H1 (cell line): Measurements from ENCODE around the gene KRTAP4-5.

Experiments used
- BACH1 ChIP-seq: IDR thresholded peaks from 2 replicates; pipeline ENCODE4 v1.6.1; 2012; ENCODE audit warnings: low read length, improper control_type of control experiment
- CHD2 ChIP-seq: IDR thresholded peaks from 2 replicates; pipeline ENCODE4 v1.6.1; 2012; ENCODE audit warnings: low read length, improper control_type of control experiment
- CTCF ChIP-seq, 3 experiments: IDR thresholded peaks; 1 replicate in 2 of 3; 2 replicates in 1 of 3; pipeline versions ENCODE4 v1.5.1 to v1.6.1; 2011; ENCODE audit warnings: low read length in 3 of 3, mild to moderate bottlenecking in 3 of 3, inconsistent platforms in 2 of 3, low read depth in 1 of 3, moderate library complexity in 1 of 3; ENCODE audit not compliant: insufficient read depth in 1 of 3; ENCODE audit errors: control extremely low read depth in 1 of 3
- E2F6 ChIP-seq: IDR thresholded peaks from 2 replicates; pipeline ENCODE4 v1.6.1; 2012; ENCODE audit warnings: inconsistent platforms
- EZH2 ChIP-seq: fragments of 200-600 bp; sonication (generic); IDR thresholded peaks from 2 replicates; pipeline ENCODE4 v1.7.1; 2012; ENCODE audit warnings: low read depth, mild to moderate bottlenecking, moderate library complexity, low read length, inconsistent platforms; ENCODE audit not compliant: severe bottlenecking
- HDAC6 ChIP-seq: IDR thresholded peaks from one replicate; pipeline ENCODE4 v1.7.1; 2012; ENCODE audit warnings: low read depth, mild to moderate bottlenecking, inconsistent platforms, low read length, moderate library complexity
- KDM5A ChIP-seq: fragments of 200-600 bp; IDR thresholded peaks from 2 replicates; pipeline ENCODE4 v1.7.1; 2012; ENCODE audit warnings: mild to moderate bottlenecking, low read length, inconsistent platforms, mixed read lengths
- MAX ChIP-seq: IDR thresholded peaks from 2 replicates; pipeline ENCODE4 v1.6.1; 2012; ENCODE audit warnings: inconsistent platforms
- PHF8 ChIP-seq: fragments of 200-600 bp; sonication (generic); conservative IDR thresholded peaks from 2 replicates; pipeline ENCODE4 v1.7.1; 2012; ENCODE audit warnings: low read depth, mild to moderate bottlenecking, inconsistent platforms, low read length, moderate library complexity
- POLR2A ChIP-seq, 2 experiments: IDR thresholded peaks; 1 replicate in 1 of 2; 2 replicates in 1 of 2; pipeline ENCODE4 v1.6.1; 2011; ENCODE audit warnings: low read depth in 2 of 2, low read length in 2 of 2, mild to moderate bottlenecking in 2 of 2; ENCODE audit errors: control extremely low read depth in 1 of 2
- POLR2AphosphoS5 ChIP-seq: IDR thresholded peaks from 2 replicates; pipeline ENCODE4 v1.6.1; 2011; ENCODE audit warnings: low read depth, low read length
- RBBP5 ChIP-seq: IDR thresholded peaks from 2 replicates; pipeline ENCODE4 v1.7.1; 2012; ENCODE audit warnings: low read depth, mild to moderate bottlenecking, inconsistent platforms, low read length, moderate library complexity, borderline replicate concordance
- RFX5 ChIP-seq: IDR thresholded peaks from 2 replicates; pipeline ENCODE4 v1.6.1; 2011; ENCODE audit warnings: low read depth, low read length, improper control_type of control experiment, borderline replicate concordance

GRCh38 chr17:41176744-41177387, 27.2 kb upstream of the KRTAP4-5 start:
- no peak for TF ChIP-seq CTCF (IDR thresholded peaks at IDR 0.05; ENCODE audit: control extremely low read depth in 1 of 3, insufficient read depth in 1 of 3, low read depth in 1 of 3, low read length in 3 of 3)
- no peak for TF ChIP-seq POLR2A (IDR thresholded peaks at IDR 0.05; ENCODE audit: control extremely low read depth in 1 of 2, low read depth in 2 of 2, low read length in 2 of 2)
- TF ChIP-seq EZH2, result no peak
- TF ChIP-seq HDAC6, result no peak
- TF ChIP-seq CHD2, result no peak
- no peak for TF ChIP-seq RFX5
- TF ChIP-seq BACH1, result no peak
- no peak for TF ChIP-seq E2F6
- no peak for TF ChIP-seq RBBP5
- no peak for TF ChIP-seq KDM5A
- no peak for TF ChIP-seq PHF8
- TF ChIP-seq POLR2AphosphoS5, result no peak
- TF ChIP-seq MAX, result no peak
